T follicular helper cell (primary cell): ENCODE measurements around the gene SERINC5.

ENCODE experiments used
- DNase-seq: peaks from one replicate; pipeline ENCODE4 v3.0.0-alpha.2; 2020; ENCODE audit warnings: low read depth

SERINC5 gene

GRCh38 chr5:80067531-80068245 lies 188.2 kb downstream of the SERINC5 start:
- DNase-seq, result no peak

GRCh38 chr5:80067016-80067415 lies 188.8 kb downstream of the SERINC5 start:
- DNase-seq, result no peak

- no peak for DNase-seq
Measured at GRCh38 chr5:80064124-80064523, 191.7 kb downstream of the SERINC5 start.
